ENCODE data around the gene SETD5. TPM values are rescaled to one million over a fixed set of nuclear protein-coding genes. Genes with fewer than 3 reads are reported as not detected.

Gene SETD5
- total RNA-seq, 1 experiment from 2014 or later: 151 TPM

DNA sequence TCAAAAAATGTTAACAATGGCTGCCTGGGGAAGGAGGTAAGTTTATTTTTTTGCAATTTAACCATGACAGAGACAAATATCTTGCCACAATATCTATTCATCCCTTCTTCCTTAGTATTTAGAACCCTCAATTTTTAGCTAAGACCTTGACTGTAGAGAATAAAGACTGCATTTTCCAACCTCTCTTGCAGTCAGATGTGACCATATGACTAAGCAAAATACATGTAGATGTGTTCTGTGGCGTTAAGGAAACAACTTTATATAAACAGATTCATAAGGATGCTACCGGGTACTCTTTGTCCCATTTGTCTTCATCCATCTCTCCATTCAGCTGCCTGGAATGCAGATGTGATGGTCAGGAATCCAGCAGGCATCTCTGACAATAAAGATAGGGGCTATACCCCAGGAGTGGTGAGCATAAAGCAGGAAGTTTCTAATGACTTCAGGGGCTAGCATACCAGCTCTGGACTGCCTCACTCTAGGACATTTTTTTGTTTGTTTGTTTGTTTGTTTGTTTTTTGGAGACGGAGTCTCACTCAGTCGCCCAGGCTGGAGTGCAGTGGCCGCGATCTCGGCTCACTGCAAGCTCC lies 115.1 kb downstream of the SETD5 start:
- no peak for DNase-seq (ENCODE audit: low spot score)
- CTCF ChIA-PET: no interaction called here
- Histone ChIP-seq H3K27ac (ENCODE audit: low read depth, low read length, poor library complexity, severe bottlenecking) (no peak overlapping the region), H3K4me1 (ENCODE audit: insufficient read depth, low read length, poor library complexity, severe bottlenecking) (no peaks in the 10 kb centered on the region), H3K4me3 (ENCODE audit: low read depth, low read length, poor library complexity, severe bottlenecking) (no peak overlapping the region), H3K27me3 (replicated peaks; ENCODE audit: insufficient read depth, low read depth, low read length, poor library complexity) (peaks cover 16% of the 10 kb centered on the region), H3K9me3 (ENCODE audit: low read depth, low read length, poor library complexity, severe bottlenecking) (no peaks in the 10 kb centered on the region), H3K36me3 (ENCODE audit: insufficient read depth, low read length, poor library complexity, severe bottlenecking) (no peaks in the 10 kb centered on the region)
- TF ChIP-seq, protein P1, sequence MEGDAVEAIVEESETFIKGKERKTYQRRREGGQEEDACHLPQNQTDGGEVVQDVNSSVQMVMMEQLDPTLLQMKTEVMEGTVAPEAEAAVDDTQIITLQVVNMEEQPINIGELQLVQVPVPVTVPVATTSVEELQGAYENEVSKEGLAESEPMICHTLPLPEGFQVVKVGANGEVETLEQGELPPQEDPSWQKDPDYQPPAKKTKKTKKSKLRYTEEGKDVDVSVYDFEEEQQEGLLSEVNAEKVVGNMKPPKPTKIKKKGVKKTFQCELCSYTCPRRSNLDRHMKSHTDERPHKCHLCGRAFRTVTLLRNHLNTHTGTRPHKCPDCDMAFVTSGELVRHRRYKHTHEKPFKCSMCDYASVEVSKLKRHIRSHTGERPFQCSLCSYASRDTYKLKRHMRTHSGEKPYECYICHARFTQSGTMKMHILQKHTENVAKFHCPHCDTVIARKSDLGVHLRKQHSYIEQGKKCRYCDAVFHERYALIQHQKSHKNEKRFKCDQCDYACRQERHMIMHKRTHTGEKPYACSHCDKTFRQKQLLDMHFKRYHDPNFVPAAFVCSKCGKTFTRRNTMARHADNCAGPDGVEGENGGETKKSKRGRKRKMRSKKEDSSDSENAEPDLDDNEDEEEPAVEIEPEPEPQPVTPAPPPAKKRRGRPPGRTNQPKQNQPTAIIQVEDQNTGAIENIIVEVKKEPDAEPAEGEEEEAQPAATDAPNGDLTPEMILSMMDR (conservative IDR thresholded peaks at IDR 0.05; ENCODE audit: low read depth, low read length): no peak
- no peak for TF ChIP-seq EZH2 (IDR thresholded peaks at IDR 0.05; ENCODE audit: borderline replicate concordance, low read depth, low read length, poor library complexity, severe bottlenecking)
- no TSS peak for BruUV-seq (replicated peaks)
- intact Hi-C loops (cut with micrococcal nuclease; ENCODE audit: unreplicated experiment): no loop called here
- POLR2A ChIA-PET (ENCODE audit: low non-redundant PET): no interaction called here

DNA sequence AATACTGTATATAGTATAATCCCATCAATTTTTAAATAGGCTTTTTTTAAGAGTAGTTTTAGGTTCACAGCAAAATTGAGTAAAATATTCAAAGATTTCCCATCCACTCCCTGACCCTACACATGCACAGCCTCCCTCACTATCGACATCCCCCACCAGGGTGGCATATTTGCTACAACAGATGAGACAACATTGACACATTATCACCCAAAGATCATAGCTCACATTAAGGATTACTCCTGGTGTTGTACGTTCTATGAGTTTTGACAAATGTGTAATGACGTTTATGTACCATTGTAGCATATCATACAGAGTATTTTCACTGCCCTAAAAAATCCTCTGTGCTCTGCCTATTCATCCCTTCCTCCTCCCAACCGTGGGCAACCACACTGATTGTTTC lies 116.9 kb downstream of the SETD5 start:
- Histone ChIP-seq H3K27ac (ENCODE audit: low read depth, low read length, poor library complexity, severe bottlenecking) (no peak overlapping the region), H3K4me3 (ENCODE audit: low read depth, low read length, poor library complexity, severe bottlenecking) (no peak overlapping the region), H3K4me1 (ENCODE audit: insufficient read depth, low read length, poor library complexity, severe bottlenecking) (no peaks in the 10 kb centered on the region), H3K27me3 (replicated peaks; ENCODE audit: insufficient read depth, low read depth, low read length, poor library complexity) (peaks cover 11% of the 10 kb centered on the region), H3K9me3 (ENCODE audit: low read depth, low read length, poor library complexity, severe bottlenecking) (no peaks in the 10 kb centered on the region), H3K36me3 (ENCODE audit: insufficient read depth, low read length, poor library complexity, severe bottlenecking) (no peaks in the 10 kb centered on the region)
- BruUV-seq (replicated peaks): no TSS peak
- ChIA-PET CTCF (no interaction called here), POLR2A (ENCODE audit: low non-redundant PET) (no interaction called here)
- intact Hi-C loops (cut with micrococcal nuclease; ENCODE audit: unreplicated experiment): no loop called here
- DNase-seq (ENCODE audit: low spot score): no peak
- TF ChIP-seq, protein P1 (conservative IDR thresholded peaks at IDR 0.05; ENCODE audit: low read depth, low read length): no peak
- no peak for TF ChIP-seq EZH2 (IDR thresholded peaks at IDR 0.05; ENCODE audit: borderline replicate concordance, low read depth, low read length, poor library complexity, severe bottlenecking)

GRCh38 chr3:9514956-9515355 lies 117.5 kb downstream of the SETD5 start:
- H3K4me1 ChIP-seq (ENCODE audit: insufficient read depth, low read length, poor library complexity, severe bottlenecking): no peaks in the 10 kb centered on the region
- H3K27ac ChIP-seq (ENCODE audit: low read depth, low read length, poor library complexity, severe bottlenecking): no peak overlapping the region
- ChIA-PET POLR2A (ENCODE audit: low non-redundant PET) (no interaction called here), CTCF (no interaction called here)
- no peak overlapping the region for H3K4me3 ChIP-seq (ENCODE audit: low read depth, low read length, poor library complexity, severe bottlenecking)
- H3K36me3 ChIP-seq (ENCODE audit: insufficient read depth, low read length, poor library complexity, severe bottlenecking): no peaks in the 10 kb centered on the region
- DNase-seq (ENCODE audit: low spot score): no peak
- intact Hi-C loops (cut with micrococcal nuclease; ENCODE audit: unreplicated experiment): no loop called here
- H3K9me3 ChIP-seq (ENCODE audit: low read depth, low read length, poor library complexity, severe bottlenecking): no peaks in the 10 kb centered on the region
- no peak for TF ChIP-seq EZH2 (IDR thresholded peaks at IDR 0.05; ENCODE audit: borderline replicate concordance, low read depth, low read length, poor library complexity, severe bottlenecking)
- TF ChIP-seq, protein P1 (conservative IDR thresholded peaks at IDR 0.05; ENCODE audit: low read depth, low read length): no peak
- peaks cover 8% of the 10 kb centered on the region for H3K27me3 ChIP-seq (replicated peaks; ENCODE audit: insufficient read depth, low read depth, low read length, poor library complexity)
- BruUV-seq (replicated peaks): no TSS peak

Data from A673 (cell line).